Neural cell (in vitro differentiated cells): ENCODE measurements around the gene MAP4K3. TPM values are rescaled to one million over a fixed set of nuclear protein-coding genes. Genes with fewer than 3 reads are reported as not detected.
"Not testable (repeated sequence)": the region's sequence is repeated elsewhere in the genome, so short reads cannot be mapped to it uniquely, and the experiment has no call there.

Source experiments
- H2AFZ ChIP-seq: fragments of 200-600, 300-800 bp; sonication (generic), shearing (Covaris generic); 2 replicates; pipeline ENCODE4 v1.6.0; 2014; ENCODE audit warnings: low read depth, mild to moderate bottlenecking, antibody characterized with exemption, low read length, moderate library complexity
- H3F3A ChIP-seq: fragments of 200-600 bp; shearing (Covaris generic); 2 replicates; pipeline ENCODE4 v1.6.1; 2016; ENCODE audit warnings: mild to moderate bottlenecking, moderate library complexity, mixed read lengths, antibody characterized with exemption, low read length; ENCODE audit not compliant: insufficient read depth, poor library complexity, severe bottlenecking
- H3K27ac ChIP-seq: fragments of 200-600, 300-800 bp; sonication (generic), shearing (Covaris generic); 2 replicates; pipeline ENCODE4 v1.5.1; 2014; ENCODE audit warnings: mild to moderate bottlenecking, low read length, moderate library complexity
- H3K27me3 ChIP-seq: fragments of 300-800, 200-600 bp; sonication (generic), shearing (Covaris generic); 2 replicates; pipeline ENCODE4 v1.6.0; 2014; ENCODE audit warnings: mild to moderate bottlenecking, low read depth, low read length, moderate library complexity; ENCODE audit not compliant: insufficient read depth
- H3K36me3 ChIP-seq: fragments of 300-800, 200-600 bp; sonication (generic), shearing (Covaris generic); 2 replicates; pipeline ENCODE4 v1.5.1; 2014; ENCODE audit warnings: mild to moderate bottlenecking, antibody characterized with exemption, low read length, moderate library complexity; ENCODE audit not compliant: insufficient read depth
- H3K4me2 ChIP-seq: fragments of 300-800, 200-600 bp; sonication (generic), shearing (Covaris generic); 2 replicates; pipeline ENCODE4 v1.6.0; 2014; ENCODE audit warnings: mild to moderate bottlenecking, low read length
- H3K4me3 ChIP-seq: fragments of 300-800, 200-600 bp; sonication (generic), shearing (Covaris generic); 2 replicates; pipeline ENCODE4 v1.5.1; 2014; ENCODE audit warnings: mild to moderate bottlenecking, low read length, moderate library complexity
- H3K79me2 ChIP-seq: fragments of 200-600 bp; shearing (Covaris generic); replicated peaks from 2 replicates; pipeline ENCODE4 v1.6.0; 2014; ENCODE audit warnings: mild to moderate bottlenecking, low read length, moderate library complexity; ENCODE audit not compliant: insufficient read depth
- H3K9ac ChIP-seq: fragments of 300-800, 200-600 bp; sonication (generic), shearing (Covaris generic); 2 replicates; pipeline ENCODE4 v1.6.1; 2016; ENCODE audit warnings: mild to moderate bottlenecking, low read length, mixed read lengths
- H3K9me2 ChIP-seq: fragments of 200-600 bp; shearing (Covaris generic); 2 replicates; pipeline ENCODE4 v1.6.1; 2016; ENCODE audit warnings: mild to moderate bottlenecking, low read length, mixed read lengths; ENCODE audit not compliant: insufficient read depth
- H3K9me3 ChIP-seq: fragments of 200-600, 300-800 bp; sonication (generic), shearing (Covaris generic); 2 replicates; pipeline ENCODE4 v1.6.1; 2016; ENCODE audit warnings: mild to moderate bottlenecking, mixed run types, low read length, moderate library complexity, mixed read lengths
- H4K20me1 ChIP-seq: fragments of 200-600 bp; shearing (Covaris generic); 2 replicates; pipeline ENCODE4 v1.6.1; 2016; ENCODE audit warnings: mild to moderate bottlenecking, mixed run types; ENCODE audit not compliant: insufficient read depth
- EP300 ChIP-seq: fragments of 450-650 bp; conservative IDR thresholded peaks from 2 replicates; pipeline ENCODE4 v1.6.1; 2014; ENCODE audit warnings: antibody characterized with exemption, mild to moderate bottlenecking, moderate library complexity; ENCODE audit not compliant: poor library complexity, severe bottlenecking
- EZH2 ChIP-seq: fragments of 200-600, 300-800 bp; shearing (Covaris generic), sonication (generic); IDR thresholded peaks from 2 replicates; pipeline ENCODE4 v1.6.1; 2014; ENCODE audit warnings: antibody characterized with exemption, low read length, borderline replicate concordance, mild to moderate bottlenecking; ENCODE audit not compliant: insufficient read depth, poor library complexity, severe bottlenecking
- MXI1 ChIP-seq: fragments of 450-650 bp; conservative IDR thresholded peaks from 2 replicates; pipeline ENCODE4 v1.6.1; 2014; ENCODE audit warnings: antibody characterized with exemption, mild to moderate bottlenecking; ENCODE audit not compliant: poor library complexity, severe bottlenecking
- POLR2AphosphoS5 ChIP-seq: IDR thresholded peaks from 2 replicates; pipeline ENCODE4 v1.6.1; 2012
- RAD21 ChIP-seq: fragments of 450-650 bp; conservative IDR thresholded peaks from 2 replicates; pipeline ENCODE4 v1.6.1; 2014; ENCODE audit warnings: antibody characterized with exemption, mild to moderate bottlenecking, moderate library complexity
- SMC3 ChIP-seq: fragments of 450-650 bp; conservative IDR thresholded peaks from 2 replicates; pipeline ENCODE4 v1.6.1; 2014; ENCODE audit warnings: antibody characterized with exemption, mild to moderate bottlenecking, moderate library complexity; ENCODE audit not compliant: poor library complexity
- TAF1 ChIP-seq: IDR thresholded peaks from 2 replicates; pipeline ENCODE4 v1.6.1; 2012; ENCODE audit warnings: low read depth
- polyA plus RNA-seq: library from polyadenylated mRNA; depleted of rRNA; stranded (reverse); fragments of >200 nt; gene quantifications from 2 replicates; pipeline ENCODE4 v1.2.3, GENCODE V29; 2014
- TF ChIP-seq, protein P1 (sequence below): IDR thresholded peaks from 2 replicates; pipeline ENCODE4 v1.6.1; 2012; ENCODE audit warnings: borderline replicate concordance
- TF ChIP-seq, protein P2 (sequence below): fragments of 450-650 bp; IDR thresholded peaks from 2 replicates; pipeline ENCODE4 v1.5.1; 2014; ENCODE audit warnings: antibody characterized with exemption, mild to moderate bottlenecking, moderate library complexity; ENCODE audit not compliant: poor library complexity, severe bottlenecking

The MAP4K3 gene
- polyA plus RNA-seq, 1 donor from 2014 or later: 105 TPM

DNA sequence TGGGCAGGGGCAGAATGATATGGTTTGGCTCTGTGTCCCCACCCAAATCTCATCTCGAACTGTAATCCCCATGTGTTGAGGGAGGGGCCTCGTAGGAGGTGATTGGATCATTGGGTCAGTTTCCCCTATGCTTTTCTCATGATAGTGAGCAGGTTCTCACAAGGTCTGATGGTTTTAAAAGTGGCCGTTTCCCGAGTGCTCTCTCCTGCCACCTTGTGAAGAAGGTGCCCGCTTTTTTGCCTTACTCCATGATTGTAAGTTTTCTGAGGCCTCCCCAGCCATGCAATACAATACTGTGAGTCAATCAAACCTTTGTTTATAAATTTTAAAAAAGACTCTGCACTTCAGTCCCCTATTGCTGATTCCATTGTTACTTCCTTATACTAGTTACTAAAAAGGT lies 110.4 kb downstream of the MAP4K3 start:
- Histone ChIP-seq H3K79me2 (no peaks in the 10 kb centered on the region), H3K27me3 (no peaks in the 10 kb centered on the region), H3K9me3 (no peaks in the 10 kb centered on the region), H3K9me2 (no peaks in the 10 kb centered on the region), H3K27ac (no peak overlapping the region), H3K36me3 (peaks cover 15% of the 10 kb centered on the region), H2AFZ (no peak overlapping the region), H3K9ac (no peak overlapping the region), H3K4me3 (no peak overlapping the region), H3K4me2 (no peak overlapping the region), H4K20me1 (no peaks in the 10 kb centered on the region), H3F3A (no peaks in the 10 kb centered on the region)
- TF ChIP-seq TAF1 (no peak), MXI1 (no peak), RAD21 (no peak), SMC3 (no peak), EZH2 (no peak), POLR2AphosphoS5 (no peak), EP300 (no peak)
- TF ChIP-seq, protein P1, sequence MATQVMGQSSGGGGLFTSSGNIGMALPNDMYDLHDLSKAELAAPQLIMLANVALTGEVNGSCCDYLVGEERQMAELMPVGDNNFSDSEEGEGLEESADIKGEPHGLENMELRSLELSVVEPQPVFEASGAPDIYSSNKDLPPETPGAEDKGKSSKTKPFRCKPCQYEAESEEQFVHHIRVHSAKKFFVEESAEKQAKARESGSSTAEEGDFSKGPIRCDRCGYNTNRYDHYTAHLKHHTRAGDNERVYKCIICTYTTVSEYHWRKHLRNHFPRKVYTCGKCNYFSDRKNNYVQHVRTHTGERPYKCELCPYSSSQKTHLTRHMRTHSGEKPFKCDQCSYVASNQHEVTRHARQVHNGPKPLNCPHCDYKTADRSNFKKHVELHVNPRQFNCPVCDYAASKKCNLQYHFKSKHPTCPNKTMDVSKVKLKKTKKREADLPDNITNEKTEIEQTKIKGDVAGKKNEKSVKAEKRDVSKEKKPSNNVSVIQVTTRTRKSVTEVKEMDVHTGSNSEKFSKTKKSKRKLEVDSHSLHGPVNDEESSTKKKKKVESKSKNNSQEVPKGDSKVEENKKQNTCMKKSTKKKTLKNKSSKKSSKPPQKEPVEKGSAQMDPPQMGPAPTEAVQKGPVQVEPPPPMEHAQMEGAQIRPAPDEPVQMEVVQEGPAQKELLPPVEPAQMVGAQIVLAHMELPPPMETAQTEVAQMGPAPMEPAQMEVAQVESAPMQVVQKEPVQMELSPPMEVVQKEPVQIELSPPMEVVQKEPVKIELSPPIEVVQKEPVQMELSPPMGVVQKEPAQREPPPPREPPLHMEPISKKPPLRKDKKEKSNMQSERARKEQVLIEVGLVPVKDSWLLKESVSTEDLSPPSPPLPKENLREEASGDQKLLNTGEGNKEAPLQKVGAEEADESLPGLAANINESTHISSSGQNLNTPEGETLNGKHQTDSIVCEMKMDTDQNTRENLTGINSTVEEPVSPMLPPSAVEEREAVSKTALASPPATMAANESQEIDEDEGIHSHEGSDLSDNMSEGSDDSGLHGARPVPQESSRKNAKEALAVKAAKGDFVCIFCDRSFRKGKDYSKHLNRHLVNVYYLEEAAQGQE: no peak
- TF ChIP-seq, protein P2, sequence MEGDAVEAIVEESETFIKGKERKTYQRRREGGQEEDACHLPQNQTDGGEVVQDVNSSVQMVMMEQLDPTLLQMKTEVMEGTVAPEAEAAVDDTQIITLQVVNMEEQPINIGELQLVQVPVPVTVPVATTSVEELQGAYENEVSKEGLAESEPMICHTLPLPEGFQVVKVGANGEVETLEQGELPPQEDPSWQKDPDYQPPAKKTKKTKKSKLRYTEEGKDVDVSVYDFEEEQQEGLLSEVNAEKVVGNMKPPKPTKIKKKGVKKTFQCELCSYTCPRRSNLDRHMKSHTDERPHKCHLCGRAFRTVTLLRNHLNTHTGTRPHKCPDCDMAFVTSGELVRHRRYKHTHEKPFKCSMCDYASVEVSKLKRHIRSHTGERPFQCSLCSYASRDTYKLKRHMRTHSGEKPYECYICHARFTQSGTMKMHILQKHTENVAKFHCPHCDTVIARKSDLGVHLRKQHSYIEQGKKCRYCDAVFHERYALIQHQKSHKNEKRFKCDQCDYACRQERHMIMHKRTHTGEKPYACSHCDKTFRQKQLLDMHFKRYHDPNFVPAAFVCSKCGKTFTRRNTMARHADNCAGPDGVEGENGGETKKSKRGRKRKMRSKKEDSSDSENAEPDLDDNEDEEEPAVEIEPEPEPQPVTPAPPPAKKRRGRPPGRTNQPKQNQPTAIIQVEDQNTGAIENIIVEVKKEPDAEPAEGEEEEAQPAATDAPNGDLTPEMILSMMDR: no peak

DNA sequence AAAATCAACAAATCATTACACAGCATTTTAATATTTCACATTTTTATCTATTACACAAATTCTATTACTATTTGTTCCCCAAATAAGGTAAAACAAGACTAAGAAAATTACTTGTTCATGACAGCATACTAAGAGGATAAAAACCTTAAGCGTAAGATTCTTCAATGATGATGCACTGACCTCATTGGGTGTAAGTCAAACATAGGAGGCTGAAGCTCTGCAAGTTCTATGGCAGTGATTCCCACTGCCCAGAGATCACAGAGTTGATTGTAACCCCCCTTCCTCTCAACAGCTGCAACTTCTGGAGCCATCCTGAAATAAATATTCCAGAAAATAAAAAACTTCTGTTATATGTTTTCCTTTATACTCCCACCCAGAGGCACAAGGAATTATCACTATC lies 111.1 kb downstream of the MAP4K3 start:
- Histone ChIP-seq H3K36me3 (peaks cover 15% of the 10 kb centered on the region), H3K9me3 (no peaks in the 10 kb centered on the region), H3K27ac (no peak overlapping the region), H3K4me2 (no peak overlapping the region), H3K4me3 (no peak overlapping the region), H3K79me2 (no peaks in the 10 kb centered on the region), H3K9ac (no peak overlapping the region), H2AFZ (no peak overlapping the region), H3K27me3 (no peaks in the 10 kb centered on the region), H3K9me2 (no peaks in the 10 kb centered on the region), H4K20me1 (no peaks in the 10 kb centered on the region), H3F3A (no peaks in the 10 kb centered on the region)
- TF ChIP-seq, protein P1: no peak
- TF ChIP-seq SMC3 (no peak), TAF1 (no peak), POLR2AphosphoS5 (no peak), EP300 (no peak), EZH2 (no peak), MXI1 (no peak), RAD21 (no peak)
- TF ChIP-seq, protein P2: no peak

DNA sequence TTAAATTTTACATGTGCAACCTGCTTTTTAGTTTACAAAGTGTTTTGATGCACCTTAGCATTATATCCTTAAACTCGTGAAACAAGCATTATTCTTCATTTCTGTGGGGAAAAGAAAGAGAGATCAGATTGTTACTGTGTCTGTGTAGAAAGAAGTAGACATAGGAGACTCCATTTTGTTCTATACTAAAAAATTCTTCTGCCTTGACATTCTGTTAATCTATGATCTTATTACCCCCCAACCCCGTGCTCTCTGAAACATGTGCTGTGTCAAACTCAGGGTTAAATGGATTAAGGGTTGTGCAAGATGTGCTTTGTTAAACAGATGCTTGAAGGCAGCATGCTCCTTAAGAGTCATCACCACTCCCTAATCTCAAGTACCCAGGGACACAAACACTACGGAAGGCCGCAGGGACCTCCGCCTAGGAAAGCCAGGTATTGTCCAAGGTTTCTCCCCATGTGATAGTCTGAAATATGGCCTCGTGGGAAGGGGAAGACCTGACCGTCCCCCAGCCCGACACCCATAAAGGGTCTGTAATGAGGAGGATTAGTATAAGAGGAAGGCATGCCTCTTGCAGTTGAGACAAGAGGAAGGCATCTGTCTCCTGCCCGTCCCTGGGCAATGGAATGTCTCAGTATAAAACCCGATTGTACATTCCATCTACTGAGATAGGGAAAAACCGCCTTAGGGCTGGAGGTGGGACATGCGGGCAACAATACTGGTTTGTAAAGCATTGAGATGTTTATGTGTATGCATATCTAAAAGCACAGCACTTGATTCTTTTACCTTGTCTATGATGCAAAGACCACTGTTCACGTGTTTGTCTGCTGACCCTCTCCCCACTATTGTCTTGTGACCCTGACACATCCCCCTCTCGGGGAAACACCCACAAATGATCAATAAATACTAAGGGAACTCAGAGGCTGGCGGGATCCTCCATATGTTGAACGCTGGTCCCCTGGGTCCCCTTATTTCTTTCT lies 115.7 kb downstream of the MAP4K3 start:
- not testable (repeated sequence) for H3F3A ChIP-seq, H4K20me1 ChIP-seq, H3K4me3 ChIP-seq, H3K36me3 ChIP-seq, H3K9me3 ChIP-seq, H3K9ac ChIP-seq, H3K4me2 ChIP-seq, H2AFZ ChIP-seq, H3K27ac ChIP-seq, H3K79me2 ChIP-seq, H3K27me3 ChIP-seq, H3K9me2 ChIP-seq
